Head of caudate nucleus (tissue), 42 donors: Measurements from ENCODE around the gene TRIM44.
"Not testable (repeated sequence)": the region's sequence is repeated elsewhere in the genome, so short reads cannot be mapped to it uniquely, and the experiment has no call there.

ENCODE experiments used
- DNase-seq, 42 donors: peaks; one replicate each; pipeline versions ENCODE4 v3.0.0 to v3.0.0-alpha.2; 2020 to 2021; ENCODE audit warnings: mixed read lengths in 7 of 42
- intact Hi-C: fragments of 100-400 bp; cut with DNase I; formaldehyde crosslinking; loops from one replicate; pipeline ENCODE4 v1.15.0; 2022

TRIM44 gene

GRCh38 chr11:35689081-35689996, 26.8 kb downstream of the TRIM44 start:
- intact Hi-C loops = no loop called here
- no peak for DNase-seq

- intact Hi-C loops = no loop called here
- no peak for DNase-seq
Measured at GRCh38 chr11:35702126-35702525, 39.6 kb downstream of the TRIM44 start.

- no peak for DNase-seq
- intact Hi-C loops = no loop called here
Measured at GRCh38 chr11:35709376-35709775, 46.8 kb downstream of the TRIM44 start.

GRCh38 chr11:35711173-35711910, 48.8 kb downstream of the TRIM44 start:
- no peak for DNase-seq
- intact Hi-C loops = no loop called here

GRCh38 chr11:35711924-35712323, 49.3 kb downstream of the TRIM44 start:
- intact Hi-C loops = no loop called here
- no peak for DNase-seq

- peak in 8 of 42 donors; percentile 10 to 52 (median 16) for DNase-seq
- intact Hi-C loops = no loop called here
Measured at GRCh38 chr11:35712533-35712932, 50.0 kb downstream of the TRIM44 start.

- DNase-seq = peak in 40 of 42 donors; percentile 6 to 82 (median 48)
- intact Hi-C loops = no loop called here
Measured at GRCh38 chr11:35714882-35715627, 52.5 kb downstream of the TRIM44 start.

GRCh38 chr11:35715677-35716076, 53.1 kb downstream of the TRIM44 start:
- DNase-seq, intact Hi-C loops: not testable (repeated sequence)

GRCh38 chr11:35717043-35717442, 54.5 kb downstream of the TRIM44 start:
- no peak for DNase-seq
- intact Hi-C loops = no loop called here

GRCh38 chr11:35717520-35717919, 54.9 kb downstream of the TRIM44 start:
- intact Hi-C loops = no loop called here
- DNase-seq = no peak

- intact Hi-C loops = no loop called here
- DNase-seq = peak in 1 of 42 donors; percentile 37
Measured at GRCh38 chr11:35721651-35722282, 59.2 kb downstream of the TRIM44 start.

GRCh38 chr11:35722641-35723040, 60.1 kb downstream of the TRIM44 start:
- intact Hi-C loops = no loop called here
- DNase-seq = no peak

GRCh38 chr11:35723493-35723892, 60.9 kb downstream of the TRIM44 start:
- DNase-seq = peak in 3 of 42 donors; percentile 11 to 42 (median 12)
- intact Hi-C loops = no loop called here

- no peak for DNase-seq
- intact Hi-C loops = no loop called here
Measured at GRCh38 chr11:35723913-35724312, 61.3 kb downstream of the TRIM44 start.

GRCh38 chr11:35725885-35726284, 63.3 kb downstream of the TRIM44 start:
- intact Hi-C loops = no loop called here
- DNase-seq = peak in 1 of 42 donors; percentile 43

GRCh38 chr11:35727140-35727539, 64.6 kb downstream of the TRIM44 start:
- no peak for DNase-seq
- intact Hi-C loops = no loop called here

- intact Hi-C loops = no loop called here
Measured at GRCh38 chr11:35730254-35730653, 67.7 kb downstream of the TRIM44 start.

GRCh38 chr11:35734669-35735410, 72.3 kb downstream of the TRIM44 start:
- intact Hi-C loops = no loop called here
- DNase-seq = no peak

More at GRCh38 chr11:35730254-35730653, 67.7 kb downstream of the TRIM44 start:
- DNase-seq = no peak
